Measurements from ENCODE around the gene KIF5C.
"Not testable (repeated sequence)": the region's sequence is repeated elsewhere in the genome, so short reads cannot be mapped to it uniquely, and the experiment has no call there.

KIF5C gene

DNA sequence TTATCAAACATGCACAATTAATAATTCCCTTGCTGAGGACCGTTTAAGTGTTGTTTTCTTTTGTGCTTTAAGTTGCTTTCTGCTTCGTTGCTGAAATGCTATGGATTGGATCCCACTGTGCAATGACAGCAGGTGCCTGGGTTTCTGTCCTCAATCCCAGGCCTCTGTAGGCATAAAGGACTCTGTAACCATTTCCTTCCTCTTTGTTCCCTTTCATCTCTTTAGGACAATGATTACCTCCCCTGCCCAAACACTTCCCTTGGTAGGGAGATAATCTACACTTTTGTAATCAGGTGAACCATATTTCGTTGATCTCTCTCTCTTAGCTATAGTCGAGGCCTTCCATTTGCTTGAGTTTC is 104.9 kb downstream of the KIF5C start:
- Histone ChIP-seq H3K27me3 (no peaks in the 10 kb centered on the region), H3K9me3 (no peaks in the 10 kb centered on the region), H3K4me2 (no peak overlapping the region), H4K20me1 (no peaks in the 10 kb centered on the region), H3K4me3 (no peak overlapping the region), H3K4me1 (no peaks in the 10 kb centered on the region), H3K27ac (no peak overlapping the region), H3K36me3 (peaks cover 12% of the 10 kb centered on the region), H3K9ac (no peak overlapping the region)
- no peak for TF ChIP-seq Cebpa-rat (IDR thresholded peaks at IDR 0.05)

DNA sequence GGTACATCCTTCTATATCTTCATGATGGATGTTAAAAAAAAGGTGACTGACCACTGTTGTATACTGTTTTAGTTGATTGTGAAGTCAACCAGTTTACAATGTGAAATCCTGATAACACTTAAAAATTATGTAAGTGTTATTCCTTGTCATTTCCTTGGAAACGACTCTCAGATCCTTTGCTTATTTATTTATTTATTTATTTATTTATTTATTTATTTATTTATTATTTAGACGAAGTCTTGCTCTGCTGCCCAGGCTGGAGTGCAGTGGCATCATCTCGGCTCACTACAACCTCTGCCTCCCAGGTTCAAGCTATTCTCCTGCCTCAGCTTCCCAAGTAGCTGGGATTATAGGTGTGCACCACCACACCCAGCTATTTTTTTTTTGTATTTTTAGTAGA is 105.5 kb downstream of the KIF5C start:
- not testable (repeated sequence) for H3K9me3 ChIP-seq, H3K4me2 ChIP-seq, H3K4me3 ChIP-seq, H3K27me3 ChIP-seq, H3K9ac ChIP-seq, H3K27ac ChIP-seq, H4K20me1 ChIP-seq, H3K4me1 ChIP-seq
- peaks cover 12% of the 10 kb centered on the region for H3K36me3 ChIP-seq

DNA sequence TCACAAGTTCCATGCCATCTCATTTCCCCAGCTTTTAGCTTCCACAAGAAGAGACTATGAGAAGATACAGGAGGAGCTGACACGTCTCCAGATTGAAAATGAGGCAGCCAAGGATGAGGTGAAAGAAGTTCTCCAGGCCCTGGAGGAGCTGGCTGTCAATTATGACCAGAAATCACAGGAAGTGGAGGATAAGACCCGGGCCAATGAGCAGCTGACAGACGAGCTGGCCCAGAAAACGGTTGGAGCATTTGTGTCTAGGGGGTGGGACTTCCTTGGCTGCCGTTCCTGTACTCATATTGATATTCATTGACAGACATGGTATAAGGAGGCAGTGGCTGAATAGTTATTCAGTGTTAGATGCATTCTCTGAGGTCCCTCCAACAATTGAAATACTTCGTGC is 106.3 kb downstream of the KIF5C start:
- no peaks in the 10 kb centered on the region for H3K4me1 ChIP-seq
- TF ChIP-seq Cebpa-rat (IDR thresholded peaks at IDR 0.05) = no peak
- H3K9me3 ChIP-seq = no peaks in the 10 kb centered on the region
- no peak overlapping the region for H3K4me2 ChIP-seq
- no peaks in the 10 kb centered on the region for H3K27me3 ChIP-seq
- no peak overlapping the region for H3K9ac ChIP-seq
- no peak overlapping the region for H3K27ac ChIP-seq
- no peaks in the 10 kb centered on the region for H4K20me1 ChIP-seq
- H3K36me3 ChIP-seq = peaks cover 12% of the 10 kb centered on the region
- no peak overlapping the region for H3K4me3 ChIP-seq

DNA sequence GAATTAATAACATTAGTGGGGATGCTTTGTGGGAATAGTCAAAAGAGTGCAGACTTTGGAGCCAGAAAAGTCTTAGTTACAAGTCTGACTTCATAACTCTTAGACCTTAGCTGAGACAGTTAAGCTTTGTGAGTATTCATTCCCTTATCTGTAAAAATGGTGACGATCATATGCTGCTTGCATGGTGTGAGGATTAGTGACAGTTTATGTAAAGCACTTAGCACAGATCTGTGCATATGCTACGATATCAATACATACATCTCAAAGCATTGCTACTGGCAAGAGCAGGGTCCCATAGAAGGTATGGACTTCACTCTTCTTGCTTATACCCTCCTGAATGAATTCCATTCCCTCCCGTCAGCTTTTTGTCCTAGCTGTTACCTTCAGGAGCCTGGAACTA is 106.8 kb downstream of the KIF5C start:
- Histone ChIP-seq H3K9me3 (no peaks in the 10 kb centered on the region), H3K27me3 (no peaks in the 10 kb centered on the region), H3K4me3 (no peak overlapping the region), H3K9ac (no peak overlapping the region), H3K36me3 (peaks cover 12% of the 10 kb centered on the region), H4K20me1 (no peaks in the 10 kb centered on the region), H3K4me1 (no peaks in the 10 kb centered on the region), H3K27ac (no peak overlapping the region), H3K4me2 (no peak overlapping the region)
- TF ChIP-seq Cebpa-rat (IDR thresholded peaks at IDR 0.05) = no peak

DNA sequence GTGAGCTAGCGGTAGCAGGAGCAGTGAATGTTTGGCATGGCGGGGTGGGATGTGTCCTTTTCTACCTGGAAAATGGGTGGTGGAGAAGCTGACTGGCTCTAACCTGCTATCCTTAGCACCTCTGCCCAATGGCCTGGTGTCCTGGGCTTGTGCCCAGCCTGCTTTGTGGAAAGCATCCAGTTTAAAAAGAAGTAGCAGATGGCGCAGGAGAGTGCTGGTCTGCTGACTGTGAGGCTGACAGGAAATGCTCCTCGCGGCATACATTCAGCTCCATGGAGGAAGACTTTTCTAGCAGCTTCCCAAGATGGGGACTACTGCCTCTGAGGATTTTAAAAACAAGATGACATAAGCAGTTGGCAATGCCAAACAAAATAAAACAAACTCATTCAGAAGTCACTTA is 107.3 kb downstream of the KIF5C start:
- no peaks in the 10 kb centered on the region for H3K4me1 ChIP-seq
- no peak overlapping the region for H3K27ac ChIP-seq
- no peaks in the 10 kb centered on the region for H4K20me1 ChIP-seq
- H3K9ac ChIP-seq = no peak overlapping the region
- no peak for TF ChIP-seq Cebpa-rat (IDR thresholded peaks at IDR 0.05)
- peaks cover 12% of the 10 kb centered on the region for H3K36me3 ChIP-seq
- no peak overlapping the region for H3K4me3 ChIP-seq
- H3K4me2 ChIP-seq = no peak overlapping the region
- no peaks in the 10 kb centered on the region for H3K9me3 ChIP-seq
- no peaks in the 10 kb centered on the region for H3K27me3 ChIP-seq

DNA sequence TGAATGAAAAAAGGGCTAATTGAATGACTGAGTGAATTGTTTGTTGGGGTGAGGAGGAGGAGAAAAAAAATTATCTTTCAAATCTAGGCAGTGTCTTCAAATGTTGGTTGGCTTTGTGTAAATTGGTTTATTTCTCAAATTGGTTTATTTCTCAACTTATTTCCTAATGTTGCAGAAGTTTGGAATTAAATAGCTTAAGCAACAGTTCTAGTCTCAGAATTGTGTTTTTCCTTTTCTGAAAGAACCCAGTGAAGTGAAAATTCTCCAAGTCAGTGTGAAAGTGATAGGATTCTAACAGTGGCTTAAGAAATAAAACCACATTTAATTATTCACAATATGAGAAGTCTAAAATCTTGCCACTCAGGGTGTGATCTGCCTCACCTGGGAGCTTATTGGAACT is 108.9 kb downstream of the KIF5C start:
- Histone ChIP-seq H3K9ac (no peak overlapping the region), H3K4me1 (no peaks in the 10 kb centered on the region), H4K20me1 (no peaks in the 10 kb centered on the region), H3K27ac (no peak overlapping the region), H3K36me3 (peaks cover 12% of the 10 kb centered on the region), H3K4me2 (no peak overlapping the region), H3K9me3 (no peaks in the 10 kb centered on the region), H3K27me3 (no peaks in the 10 kb centered on the region), H3K4me3 (no peak overlapping the region)
- no peak for TF ChIP-seq Cebpa-rat (IDR thresholded peaks at IDR 0.05)

DNA sequence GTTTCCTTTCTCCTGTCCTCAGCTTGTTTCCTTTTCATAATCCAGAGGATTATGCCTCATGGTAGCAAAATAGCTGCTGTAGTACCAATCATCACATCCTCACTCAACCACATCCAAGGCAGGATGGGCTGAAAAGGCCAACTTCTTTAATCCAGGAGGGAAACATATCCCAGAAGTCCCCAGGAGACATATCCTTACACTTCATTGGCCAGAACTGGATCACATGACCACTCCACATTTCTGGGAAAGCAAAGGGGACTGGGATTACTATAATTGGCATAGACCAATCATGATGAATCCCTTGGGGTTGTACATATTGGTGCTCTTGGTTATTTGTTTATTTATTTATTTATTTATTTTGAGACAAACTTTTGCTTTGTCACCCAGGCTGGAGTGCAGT is 109.4 kb downstream of the KIF5C start:
- Histone ChIP-seq H3K27ac (no peak overlapping the region), H3K4me1 (no peaks in the 10 kb centered on the region), H3K9me3 (no peaks in the 10 kb centered on the region), H4K20me1 (no peaks in the 10 kb centered on the region), H3K9ac (no peak overlapping the region), H3K4me3 (no peak overlapping the region), H3K27me3 (no peaks in the 10 kb centered on the region), H3K36me3 (peaks cover 12% of the 10 kb centered on the region), H3K4me2 (no peak overlapping the region)
- no peak for TF ChIP-seq Cebpa-rat (IDR thresholded peaks at IDR 0.05)

DNA sequence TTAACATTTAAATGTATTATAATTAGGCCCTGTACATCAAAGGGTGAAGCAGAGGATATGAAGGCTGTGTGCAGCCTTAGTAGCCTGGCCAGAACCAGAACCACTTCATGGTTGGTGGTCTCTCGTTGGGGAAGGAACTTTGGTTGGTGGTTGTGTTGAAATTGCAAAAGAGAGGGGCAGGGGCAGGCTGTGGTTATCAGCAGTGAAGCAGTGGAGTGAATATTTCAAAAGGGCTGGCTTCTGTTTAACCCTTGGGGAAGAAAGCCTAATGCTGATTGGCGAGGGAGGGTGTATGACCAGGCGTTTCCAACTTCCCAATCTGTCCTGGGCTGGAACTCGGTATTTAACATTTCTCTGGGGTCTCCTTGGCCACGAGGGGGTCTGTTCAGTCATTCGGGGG is 112.3 kb downstream of the KIF5C start:
- Histone ChIP-seq H3K4me3 (no peak overlapping the region), H3K4me2 (no peak overlapping the region), H3K27ac (no peak overlapping the region), H3K9ac (no peak overlapping the region), H3K27me3 (no peaks in the 10 kb centered on the region), H4K20me1 (no peaks in the 10 kb centered on the region), H3K4me1 (peaks cover 6% of the 10 kb centered on the region; the same call in 1 of the 2 replicates), H3K36me3 (peaks cover 11% of the 10 kb centered on the region), H3K9me3 (no peaks in the 10 kb centered on the region)
- TF ChIP-seq Cebpa-rat (IDR thresholded peaks at IDR 0.05) = no peak

DNA sequence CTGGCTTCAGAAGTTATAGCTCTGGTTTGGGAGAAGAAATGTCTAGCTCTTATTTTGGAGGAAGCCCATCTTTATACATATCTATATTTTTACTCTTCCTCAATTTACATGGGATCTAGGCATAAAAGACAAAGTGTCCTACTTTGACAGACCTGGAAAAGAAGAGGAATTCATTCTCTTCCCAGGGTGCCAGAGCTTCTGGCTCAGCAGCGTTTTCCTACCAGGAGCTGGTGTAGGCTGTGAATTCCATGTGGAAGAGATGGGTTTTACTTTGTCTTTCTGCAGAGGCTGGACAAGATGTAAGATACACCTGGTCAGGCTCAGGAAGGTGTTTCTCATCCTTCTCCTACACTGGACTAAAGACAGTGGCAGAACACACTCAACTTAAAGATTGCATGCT is 113.3 kb downstream of the KIF5C start:
- H3K4me2 ChIP-seq = no peak overlapping the region
- no peak overlapping the region for H3K4me3 ChIP-seq
- H3K27ac ChIP-seq = no peak overlapping the region
- peaks cover 11% of the 10 kb centered on the region for H3K4me1 ChIP-seq
- H3K27me3 ChIP-seq = no peaks in the 10 kb centered on the region
- TF ChIP-seq Cebpa-rat (IDR thresholded peaks at IDR 0.05) = no peak
- H4K20me1 ChIP-seq = no peaks in the 10 kb centered on the region
- no peak overlapping the region for H3K9ac ChIP-seq
- H3K36me3 ChIP-seq = peaks cover 10% of the 10 kb centered on the region
- no peaks in the 10 kb centered on the region for H3K9me3 ChIP-seq

DNA sequence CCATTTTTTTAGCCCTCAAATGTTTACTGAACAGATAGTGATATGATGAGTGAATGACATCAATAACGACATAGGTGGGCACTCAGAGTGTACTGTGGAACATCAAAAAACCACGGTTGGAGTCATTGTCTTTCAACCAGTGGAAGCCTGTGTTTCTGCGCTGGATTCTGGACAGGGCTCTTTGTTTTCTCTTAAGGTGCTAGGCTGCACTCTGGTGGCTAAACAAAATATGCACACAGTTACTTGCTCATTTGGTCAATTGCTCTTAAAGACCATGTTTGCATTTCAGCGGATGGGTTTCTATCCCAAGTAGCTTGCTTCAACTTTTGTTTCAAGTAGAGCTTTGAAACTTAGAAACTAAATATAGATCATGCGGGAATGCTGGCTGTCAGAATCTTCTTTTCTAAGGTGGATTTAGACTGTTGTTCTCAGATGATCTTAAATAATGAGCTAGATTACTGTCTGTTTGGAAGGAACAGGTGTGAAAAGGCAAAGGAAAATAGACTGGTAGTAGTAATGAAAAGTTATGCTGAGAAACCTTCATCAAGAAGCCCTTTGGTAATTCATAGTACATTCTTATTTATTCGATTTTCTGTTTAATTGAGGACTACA is 115.0 kb downstream of the KIF5C start:
- no peak overlapping the region for H3K27ac ChIP-seq
- H3K36me3 ChIP-seq = peaks cover 4% of the 10 kb centered on the region; the same call in 1 of the 2 replicates
- no peak overlapping the region for H3K4me3 ChIP-seq
- H3K4me1 ChIP-seq = peaks cover 13% of the 10 kb centered on the region
- no peaks in the 10 kb centered on the region for H3K9me3 ChIP-seq
- no peaks in the 10 kb centered on the region for H3K27me3 ChIP-seq
- no peak overlapping the region for H3K4me2 ChIP-seq
- no peak for TF ChIP-seq Cebpa-rat (IDR thresholded peaks at IDR 0.05)
- H4K20me1 ChIP-seq = no peaks in the 10 kb centered on the region
- H3K9ac ChIP-seq = no peak overlapping the region

DNA sequence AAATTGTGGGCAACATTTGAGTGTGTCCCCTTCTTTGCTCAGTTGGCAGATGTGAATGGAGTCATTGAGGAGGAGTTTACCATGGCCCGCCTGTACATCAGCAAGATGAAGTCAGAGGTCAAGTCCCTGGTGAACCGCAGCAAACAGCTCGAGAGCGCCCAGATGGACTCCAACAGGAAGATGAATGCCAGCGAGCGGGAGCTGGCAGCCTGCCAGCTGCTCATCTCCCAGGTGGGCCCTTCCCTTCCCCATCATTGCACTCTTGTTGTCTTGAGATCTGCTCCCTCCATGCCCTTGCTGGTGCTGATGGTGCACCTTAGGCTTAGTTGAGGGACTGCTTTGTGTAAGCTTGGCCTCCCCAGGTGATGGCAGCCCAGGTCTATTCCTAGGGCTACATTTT is 115.9 kb downstream of the KIF5C start:
- no peak overlapping the region for H3K4me3 ChIP-seq
- H3K9me3 ChIP-seq = no peaks in the 10 kb centered on the region
- no peak overlapping the region for H3K9ac ChIP-seq
- peaks cover 4% of the 10 kb centered on the region; the same call in 1 of the 2 replicates for H3K36me3 ChIP-seq
- H3K27me3 ChIP-seq = no peaks in the 10 kb centered on the region
- H3K4me1 ChIP-seq = peaks cover 13% of the 10 kb centered on the region
- no peaks in the 10 kb centered on the region for H4K20me1 ChIP-seq
- no peak overlapping the region for H3K4me2 ChIP-seq
- TF ChIP-seq Cebpa-rat (IDR thresholded peaks at IDR 0.05) = no peak
- no peak overlapping the region for H3K27ac ChIP-seq
